HG03280 (cell line): ENCODE data around the gene FBXL7.

Experiments
- ATAC-seq: cut with Tn5 transposase; IDR thresholded peaks from one replicate; pipeline ENCODE4 v1.9.1; 2021; ENCODE audit warnings: mild to moderate bottlenecking, moderate library complexity; ENCODE audit not compliant: unreplicated experiment

The FBXL7 gene

GRCh38 chr5:15752663-15753285, 252.8 kb downstream of the FBXL7 start:
- ATAC-seq, result no peak

GRCh38 chr5:15753752-15754151, 253.8 kb downstream of the FBXL7 start:
- no peak for ATAC-seq

DNA sequence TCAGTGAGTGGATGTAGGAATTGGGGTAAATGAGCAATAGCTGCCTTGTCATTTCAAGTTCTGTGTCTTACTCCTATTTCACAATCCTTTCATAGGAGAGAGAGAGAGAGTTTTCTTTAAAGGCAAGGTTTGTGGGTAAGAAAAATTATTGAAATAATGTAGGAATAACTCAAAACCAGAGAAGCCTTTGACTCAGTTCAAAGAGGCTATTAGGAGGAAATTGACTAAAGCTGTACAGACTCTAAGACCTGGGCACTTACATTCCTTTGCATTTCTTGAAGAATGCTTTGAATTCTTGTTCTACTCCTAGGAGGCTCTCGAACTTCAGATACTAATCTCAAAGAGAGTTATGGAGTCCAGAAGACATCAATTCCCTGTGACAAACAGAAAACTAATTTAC, 257.1 kb downstream of the FBXL7 start:
- ATAC-seq, result no peak

- ATAC-seq, result no peak
Observed at GRCh38 chr5:15757619-15758018, 257.6 kb downstream of the FBXL7 start.

GRCh38 chr5:15762668-15763067, 262.7 kb downstream of the FBXL7 start:
- no peak for ATAC-seq

GRCh38 chr5:15763754-15764153, 263.8 kb downstream of the FBXL7 start:
- ATAC-seq, result no peak

GRCh38 chr5:15768936-15769335, 269.0 kb downstream of the FBXL7 start:
- ATAC-seq, result no peak

- ATAC-seq, result no peak
Observed at GRCh38 chr5:15772131-15772530, 272.2 kb downstream of the FBXL7 start.

- no peak for ATAC-seq
Observed at GRCh38 chr5:15774632-15775031, 274.7 kb downstream of the FBXL7 start.

DNA sequence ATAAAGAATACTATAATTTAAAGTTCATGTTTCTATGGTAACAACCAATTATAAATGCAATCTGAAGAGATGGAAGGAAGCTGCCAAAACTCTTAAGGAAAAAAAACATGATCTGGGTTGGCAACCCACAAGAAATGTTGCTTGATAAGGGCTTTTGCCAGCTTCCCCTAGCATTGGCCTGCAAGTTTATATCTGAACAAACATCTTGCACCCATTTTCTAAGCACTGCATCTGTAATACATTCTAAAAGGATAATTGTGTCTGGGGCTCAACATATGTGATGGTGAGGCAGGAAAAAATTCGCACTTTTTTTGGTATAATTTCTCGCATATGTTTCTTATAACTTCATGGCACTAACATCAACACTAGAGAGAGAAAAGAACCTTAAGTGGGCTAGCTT, 276.4 kb downstream of the FBXL7 start:
- no peak for ATAC-seq

DNA sequence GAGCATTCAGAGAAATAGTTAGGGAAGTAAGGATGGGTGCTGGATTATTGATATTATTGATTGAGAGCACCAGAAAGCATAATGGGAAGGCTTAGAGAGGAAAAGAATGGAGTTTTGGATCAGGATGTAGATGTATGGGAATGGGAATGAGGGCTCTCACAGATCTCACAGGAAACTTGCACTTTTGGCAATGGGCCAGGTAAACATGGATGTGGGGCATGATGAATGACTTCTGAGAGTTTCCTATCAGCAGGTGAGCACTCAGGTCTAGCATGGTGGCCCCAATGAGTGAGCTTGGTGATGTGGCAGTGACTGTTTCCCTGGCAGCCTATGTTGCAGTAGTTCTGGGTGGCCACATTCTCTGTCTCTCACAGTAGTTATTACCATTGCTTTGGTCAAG, 283.8 kb downstream of the FBXL7 start:
- no peak for ATAC-seq

GRCh38 chr5:15785531-15785981, 285.6 kb downstream of the FBXL7 start:
- ATAC-seq, result no peak

DNA sequence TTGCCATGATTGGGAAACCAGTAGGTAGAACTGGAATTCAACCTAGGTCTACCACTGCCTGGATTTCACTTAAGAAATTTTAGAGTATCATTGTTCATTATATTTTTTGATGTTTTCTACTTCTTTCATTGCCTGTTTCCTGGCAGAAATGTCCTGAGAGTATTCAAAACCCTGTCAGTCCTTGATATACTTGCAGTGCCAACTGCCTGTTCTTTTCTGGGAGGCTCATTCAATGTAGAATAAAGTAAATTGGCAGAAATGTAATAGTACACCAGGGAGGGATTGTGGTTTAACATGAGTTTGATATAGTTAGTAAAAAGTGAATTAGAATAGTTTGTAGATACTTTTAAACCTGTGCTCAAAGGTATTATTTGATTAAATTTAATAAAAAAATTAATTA, 286.3 kb downstream of the FBXL7 start:
- ATAC-seq, result no peak

GRCh38 chr5:15786884-15787283, 286.9 kb downstream of the FBXL7 start:
- no peak for ATAC-seq

GRCh38 chr5:15787681-15788080, 287.7 kb downstream of the FBXL7 start:
- ATAC-seq, result no peak

DNA sequence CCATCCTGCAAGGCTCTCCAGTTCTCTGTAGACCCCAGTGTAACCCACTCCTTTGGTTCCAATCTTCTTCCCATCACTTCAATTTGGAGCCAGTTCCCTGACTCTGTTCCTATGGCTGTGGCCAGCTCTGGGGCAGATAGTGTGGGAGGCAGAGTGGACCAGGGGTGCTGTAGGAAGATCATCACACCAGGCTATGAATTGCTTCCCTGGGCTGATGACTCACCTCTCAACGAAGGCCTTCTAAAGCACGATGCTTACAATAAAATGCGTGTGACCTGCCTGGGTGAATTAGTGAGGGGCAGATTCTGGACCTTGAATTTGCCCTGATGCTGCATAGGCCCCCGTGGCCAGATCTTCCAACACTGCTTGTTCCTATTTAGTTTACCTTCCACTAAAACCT, 289.7 kb downstream of the FBXL7 start:
- ATAC-seq, result no peak

DNA sequence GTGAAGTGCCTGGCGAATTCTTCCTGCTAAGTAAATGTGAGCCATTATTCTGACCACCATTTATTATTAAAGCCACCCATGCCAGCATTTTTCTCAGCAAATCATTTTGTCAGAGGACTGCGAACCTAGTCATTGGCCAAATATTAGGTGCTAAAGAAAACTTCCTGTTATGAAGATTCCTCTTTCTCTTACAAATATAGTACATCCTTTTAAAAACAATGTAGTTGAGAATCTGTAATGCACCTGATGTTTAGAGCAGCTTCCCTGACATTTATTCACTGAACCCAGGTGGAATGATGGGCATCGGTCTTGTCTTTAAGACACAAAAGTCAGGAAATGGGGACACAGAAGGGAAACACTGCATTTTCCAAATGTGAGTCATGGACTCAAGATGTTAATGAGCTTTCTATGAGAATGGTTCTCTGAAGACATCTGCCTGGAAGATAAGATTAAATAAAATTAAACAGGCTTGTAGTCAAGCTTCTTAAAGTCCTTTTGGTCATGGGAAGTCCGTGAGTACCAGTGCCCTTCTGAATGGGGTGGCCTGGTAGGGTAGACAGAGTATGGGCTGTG, 290.6 kb downstream of the FBXL7 start:
- no peak for ATAC-seq

- ATAC-seq, result no peak
Observed at GRCh38 chr5:15791274-15791673, 291.3 kb downstream of the FBXL7 start.

- ATAC-seq, result no peak
Observed at GRCh38 chr5:15791859-15792258, 291.9 kb downstream of the FBXL7 start.

DNA sequence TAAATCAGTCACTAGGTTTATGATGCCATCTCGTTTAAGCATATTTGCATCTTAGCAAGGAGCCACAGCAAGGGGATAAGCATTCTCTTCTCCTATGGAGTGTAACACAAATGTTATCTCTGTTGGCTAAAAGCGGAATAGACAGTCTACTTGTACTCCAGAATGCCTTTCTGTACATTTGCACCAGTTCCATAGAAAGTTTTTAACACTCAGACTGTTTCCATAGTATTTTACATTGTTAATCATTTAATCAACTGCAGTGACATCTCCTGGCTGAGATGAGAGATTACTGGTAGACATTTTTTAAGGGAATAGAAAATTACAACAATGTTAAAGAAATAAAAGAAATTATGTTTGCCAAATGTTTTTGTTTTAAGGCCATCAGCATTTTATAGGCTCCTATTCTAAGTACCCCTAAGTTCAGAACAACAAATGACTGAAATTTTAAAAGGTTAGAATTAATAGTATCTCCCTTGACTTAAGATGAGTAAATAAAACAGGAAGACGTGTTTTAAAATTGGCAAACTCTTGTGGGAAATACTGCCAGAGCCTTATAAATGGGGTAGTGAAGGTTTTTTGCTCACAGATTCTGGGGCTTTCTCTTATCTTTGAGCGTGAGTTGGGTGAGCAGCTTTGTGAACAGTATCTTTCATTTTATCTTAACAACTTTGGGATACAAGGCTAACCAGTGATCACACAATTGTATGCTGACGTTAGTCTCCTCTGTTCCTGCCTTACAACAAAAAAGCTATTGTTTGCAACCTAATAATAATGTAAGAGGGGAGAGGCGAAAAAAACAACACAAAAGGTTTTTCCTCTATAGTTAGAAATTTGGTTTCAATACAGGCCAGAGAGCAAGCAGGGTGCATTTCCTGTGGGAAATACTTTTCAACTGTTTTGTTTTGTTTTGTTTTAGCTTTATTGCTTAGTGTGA, 294.3 kb downstream of the FBXL7 start:
- no peak for ATAC-seq

GRCh38 chr5:15796096-15796495, 296.1 kb downstream of the FBXL7 start:
- ATAC-seq, result no peak

DNA sequence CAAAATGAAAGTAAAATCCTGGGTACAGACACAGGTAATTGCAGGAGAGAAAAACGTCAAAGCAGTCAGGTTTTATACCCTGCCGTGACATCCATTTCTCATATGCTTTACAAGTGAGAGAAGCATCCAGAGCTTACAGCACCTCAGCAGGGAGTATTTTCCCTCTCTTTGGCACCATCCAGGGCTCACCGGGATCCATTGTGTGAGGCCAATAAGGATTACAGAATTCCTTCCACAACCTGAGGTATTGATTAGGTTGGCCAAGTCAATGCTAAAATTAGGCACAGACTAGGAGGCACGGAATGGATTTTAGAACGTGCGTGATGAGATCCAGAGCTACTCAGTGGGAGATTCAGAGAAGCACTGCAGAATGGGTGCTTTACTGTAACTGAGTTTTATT, 296.6 kb downstream of the FBXL7 start:
- ATAC-seq, result no peak
